Measurements from ENCODE around the gene MYCN. TPM values are rescaled to one million over a fixed set of nuclear protein-coding genes. Genes with fewer than 3 reads are reported as not detected.

MYCN gene
- total and polyA plus RNA-seq, 2 donors (not counting 1 experiment from before 2014, with no cell fraction given), result not detected

DNA sequence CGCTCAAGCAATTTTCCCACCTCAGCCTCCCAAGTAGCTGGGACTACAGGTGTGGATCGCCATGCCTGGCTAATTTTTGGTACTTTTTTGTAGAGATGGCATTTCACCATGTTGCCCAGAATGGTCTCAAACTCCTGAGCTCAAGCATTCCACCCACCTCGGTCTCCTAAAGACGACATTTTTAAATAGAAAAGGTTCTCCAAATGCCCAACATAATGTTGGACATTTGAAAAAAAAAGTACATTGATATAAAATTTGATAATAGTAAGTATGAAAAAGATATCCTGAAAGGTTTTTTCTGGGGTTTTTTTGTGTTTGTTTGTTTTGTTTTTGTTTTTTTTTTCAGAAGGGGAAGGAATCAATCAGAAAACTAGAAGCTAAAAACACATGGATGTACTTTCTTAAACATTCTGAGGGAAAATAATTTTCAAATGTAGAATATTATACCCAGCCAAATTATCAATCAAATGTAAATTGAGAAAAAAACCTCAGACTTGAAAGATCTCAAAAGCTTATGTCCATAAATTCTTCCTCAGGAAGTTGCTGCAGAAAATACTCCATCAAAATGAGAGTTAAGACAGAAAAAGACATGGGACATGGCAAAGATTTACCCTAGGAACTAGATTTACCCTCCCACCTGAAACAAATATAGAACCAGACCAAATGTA is 42.8 kb upstream of the MYCN start:
- no peak overlapping the region for H2AFZ ChIP-seq (ENCODE audit: low read length)
- H3K27me3 ChIP-seq (ENCODE audit: control insufficient read depth, insufficient read depth, low read length), result no peaks in the 10 kb centered on the region
- no peaks in the 10 kb centered on the region for H4K20me1 ChIP-seq (ENCODE audit: control insufficient read depth, extremely low read depth, insufficient read depth, low read length)
- H3K27ac ChIP-seq (ENCODE audit: insufficient read depth, low read length), result no peak overlapping the region
- no peak overlapping the region for H3K4me2 ChIP-seq (ENCODE audit: extremely low read depth, insufficient read depth, low read length)
- no peak overlapping the region for H3K4me3 ChIP-seq (replicated peaks in 1 of 4; ENCODE audit: control extremely low read depth in 1 of 4, insufficient read depth in 1 of 4, low read depth in 3 of 4, low read length in 4 of 4)
- H3K9me3 ChIP-seq (ENCODE audit: control insufficient read depth, insufficient read depth, low read depth, low read length), result no peaks in the 10 kb centered on the region
- no peaks in the 10 kb centered on the region for H3K4me1 ChIP-seq (ENCODE audit: control insufficient read depth, extremely low read depth, insufficient read depth, low read length)
- no peak for DNase-seq (ENCODE audit: low read depth in 2 of 2)
- no peak for TF ChIP-seq EZH2 (IDR thresholded peaks at IDR 0.05; ENCODE audit: low read length, missing control alignments)
- TF ChIP-seq, protein P1, sequence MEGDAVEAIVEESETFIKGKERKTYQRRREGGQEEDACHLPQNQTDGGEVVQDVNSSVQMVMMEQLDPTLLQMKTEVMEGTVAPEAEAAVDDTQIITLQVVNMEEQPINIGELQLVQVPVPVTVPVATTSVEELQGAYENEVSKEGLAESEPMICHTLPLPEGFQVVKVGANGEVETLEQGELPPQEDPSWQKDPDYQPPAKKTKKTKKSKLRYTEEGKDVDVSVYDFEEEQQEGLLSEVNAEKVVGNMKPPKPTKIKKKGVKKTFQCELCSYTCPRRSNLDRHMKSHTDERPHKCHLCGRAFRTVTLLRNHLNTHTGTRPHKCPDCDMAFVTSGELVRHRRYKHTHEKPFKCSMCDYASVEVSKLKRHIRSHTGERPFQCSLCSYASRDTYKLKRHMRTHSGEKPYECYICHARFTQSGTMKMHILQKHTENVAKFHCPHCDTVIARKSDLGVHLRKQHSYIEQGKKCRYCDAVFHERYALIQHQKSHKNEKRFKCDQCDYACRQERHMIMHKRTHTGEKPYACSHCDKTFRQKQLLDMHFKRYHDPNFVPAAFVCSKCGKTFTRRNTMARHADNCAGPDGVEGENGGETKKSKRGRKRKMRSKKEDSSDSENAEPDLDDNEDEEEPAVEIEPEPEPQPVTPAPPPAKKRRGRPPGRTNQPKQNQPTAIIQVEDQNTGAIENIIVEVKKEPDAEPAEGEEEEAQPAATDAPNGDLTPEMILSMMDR (conservative IDR thresholded peaks at IDR 0.05 in 1 of 2, IDR thresholded peaks at IDR 0.05 in 1 of 2; ENCODE audit: low read depth in 1 of 2, low read length in 2 of 2), result no peak
- no peak overlapping the region for H3K9ac ChIP-seq (ENCODE audit: insufficient read depth, low read length)
- H3K36me3 ChIP-seq (ENCODE audit: control insufficient read depth, insufficient read depth, low read length), result no peaks in the 10 kb centered on the region
- no peaks in the 10 kb centered on the region for H3K79me2 ChIP-seq (ENCODE audit: control insufficient read depth, insufficient read depth, low read length)

GRCh38 chr2:15899327-15899612 is 41.1 kb upstream of the MYCN start:
- Histone ChIP-seq H3K27ac (ENCODE audit: insufficient read depth, low read length) (no peak overlapping the region), H3K4me3 (replicated peaks in 1 of 4; ENCODE audit: control extremely low read depth in 1 of 4, insufficient read depth in 1 of 4, low read depth in 3 of 4, low read length in 4 of 4) (no peak overlapping the region), H3K79me2 (ENCODE audit: control insufficient read depth, insufficient read depth, low read length) (no peaks in the 10 kb centered on the region), H3K9me3 (ENCODE audit: control insufficient read depth, insufficient read depth, low read depth, low read length) (no peaks in the 10 kb centered on the region), H3K4me1 (ENCODE audit: control insufficient read depth, extremely low read depth, insufficient read depth, low read length) (no peaks in the 10 kb centered on the region), H3K9ac (ENCODE audit: insufficient read depth, low read length) (no peak overlapping the region), H3K4me2 (ENCODE audit: extremely low read depth, insufficient read depth, low read length) (no peak overlapping the region), H3K36me3 (ENCODE audit: control insufficient read depth, insufficient read depth, low read length) (no peaks in the 10 kb centered on the region), H4K20me1 (ENCODE audit: control insufficient read depth, extremely low read depth, insufficient read depth, low read length) (no peaks in the 10 kb centered on the region), H2AFZ (ENCODE audit: low read length) (no peak overlapping the region), H3K27me3 (ENCODE audit: control insufficient read depth, insufficient read depth, low read length) (no peaks in the 10 kb centered on the region)
- TF ChIP-seq EZH2 (IDR thresholded peaks at IDR 0.05; ENCODE audit: low read length, missing control alignments), result no peak
- TF ChIP-seq, protein P1 (conservative IDR thresholded peaks at IDR 0.05 in 1 of 2, IDR thresholded peaks at IDR 0.05 in 1 of 2; ENCODE audit: low read depth in 1 of 2, low read length in 2 of 2), result no peak
- DNase-seq (ENCODE audit: low read depth in 2 of 2), result no peak

DNA sequence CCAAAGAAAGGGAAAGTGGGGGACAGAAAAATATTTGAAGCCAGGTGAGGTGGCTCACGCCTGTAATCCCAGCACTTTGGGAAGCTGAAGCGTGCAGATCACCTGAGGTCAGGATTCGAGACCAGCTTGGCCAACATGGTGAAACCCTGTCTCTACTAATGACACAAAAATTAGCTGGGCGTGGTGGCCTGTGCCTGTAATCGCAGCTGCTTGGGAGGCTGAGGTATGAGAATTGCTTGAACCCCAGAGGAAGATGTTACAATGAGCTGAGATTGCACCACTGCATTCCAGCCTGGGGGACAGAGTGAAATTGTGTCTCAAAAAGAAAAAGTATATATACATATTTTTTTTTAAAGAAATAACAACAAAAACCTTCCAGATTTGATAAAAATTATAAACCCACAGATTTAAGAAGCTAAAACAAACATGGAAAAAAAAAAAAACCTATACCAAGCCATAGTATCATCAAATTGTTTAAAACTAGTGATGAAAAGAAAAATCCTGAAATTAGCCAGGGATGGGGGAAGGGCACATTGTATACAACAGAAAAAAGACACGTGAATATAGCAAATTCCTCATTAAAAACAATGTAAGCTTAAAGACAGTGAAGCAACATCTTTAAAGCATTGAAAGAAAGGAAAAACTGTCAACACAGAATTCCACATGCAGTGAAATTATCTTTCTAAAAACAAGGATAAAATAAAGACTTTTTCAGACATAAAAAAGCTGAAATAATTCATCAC is 40.4 kb upstream of the MYCN start:
- Histone ChIP-seq H3K9ac (ENCODE audit: insufficient read depth, low read length) (no peak overlapping the region), H3K27ac (ENCODE audit: insufficient read depth, low read length) (no peak overlapping the region), H3K4me2 (ENCODE audit: extremely low read depth, insufficient read depth, low read length) (no peak overlapping the region), H3K4me3 (replicated peaks in 1 of 4; ENCODE audit: control extremely low read depth in 1 of 4, insufficient read depth in 1 of 4, low read depth in 3 of 4, low read length in 4 of 4) (no peak overlapping the region), H2AFZ (ENCODE audit: low read length) (no peak overlapping the region), H3K36me3 (ENCODE audit: control insufficient read depth, insufficient read depth, low read length) (no peaks in the 10 kb centered on the region), H3K9me3 (ENCODE audit: control insufficient read depth, insufficient read depth, low read depth, low read length) (no peaks in the 10 kb centered on the region), H4K20me1 (ENCODE audit: control insufficient read depth, extremely low read depth, insufficient read depth, low read length) (no peaks in the 10 kb centered on the region), H3K79me2 (ENCODE audit: control insufficient read depth, insufficient read depth, low read length) (no peaks in the 10 kb centered on the region), H3K27me3 (ENCODE audit: control insufficient read depth, insufficient read depth, low read length) (no peaks in the 10 kb centered on the region), H3K4me1 (ENCODE audit: control insufficient read depth, extremely low read depth, insufficient read depth, low read length) (no peaks in the 10 kb centered on the region)
- DNase-seq (ENCODE audit: low read depth in 2 of 2), result no peak
- TF ChIP-seq, protein P1 (conservative IDR thresholded peaks at IDR 0.05 in 1 of 2, IDR thresholded peaks at IDR 0.05 in 1 of 2; ENCODE audit: low read depth in 1 of 2, low read length in 2 of 2), result no peak
- TF ChIP-seq EZH2 (IDR thresholded peaks at IDR 0.05; ENCODE audit: low read length, missing control alignments), result no peak

All from fibroblast of lung (primary cell).